Transverse colon (tissue), 4 donors: ENCODE results near the gene METAP2. TPM values are rescaled to one million over a fixed set of nuclear protein-coding genes. Genes with fewer than 3 reads are reported as not detected.

Experiments used
- DNase-seq: peaks from one replicate; pipeline ENCODE4 v3.0.0-alpha.2; 2019
- H3K27ac ChIP-seq, 4 donors: fragments of 200-600 bp; sonication (generic); 2 replicates each; pipeline ENCODE4 v1.5.1; 2016 to 2018; ENCODE audit warnings: inconsistent platforms in 4 of 4
- H3K27me3 ChIP-seq: fragments of 200-600 bp; sonication (generic); 2 replicates; pipeline ENCODE4 v1.5.1; 2017; ENCODE audit warnings: inconsistent platforms
- H3K36me3 ChIP-seq, 4 donors: fragments of 200-600 bp; sonication (generic); 2 replicates each; pipeline ENCODE4 v1.5.1; 2017 to 2019; ENCODE audit warnings: inconsistent platforms in 4 of 4
- H3K4me1 ChIP-seq, 4 donors: fragments of 200-600 bp; sonication (generic); 2 replicates each; pipeline ENCODE4 v1.5.1; 2017 to 2020; ENCODE audit warnings: inconsistent platforms in 4 of 4
- H3K4me3 ChIP-seq, 4 donors: fragments of 200-600 bp; sonication (generic); 1 replicate in 1 of 4; 2 replicates in 3 of 4; pipeline versions ENCODE4 v1.5.1 to v1.6.1; 2017 to 2019; ENCODE audit warnings: inconsistent platforms in 4 of 4
- H3K9me3 ChIP-seq, 2 donors: fragments of 200-600 bp; sonication (generic); 2 replicates each; pipeline ENCODE4 v1.5.1; 2017 to 2019; ENCODE audit warnings: inconsistent platforms in 2 of 2
- EP300 ChIP-seq: sonication (generic); formaldehyde crosslinking; IDR thresholded peaks from one replicate; pipeline ENCODE4 v1.6.1; 2017; ENCODE audit warnings: antibody characterized with exemption, low read depth
- POLR2A ChIP-seq: fragments of 450-650 bp; IDR thresholded peaks from one replicate; pipeline ENCODE4 v1.6.1; 2016; ENCODE audit warnings: antibody characterized with exemption, mild to moderate bottlenecking, moderate library complexity
- POLR2AphosphoS5 ChIP-seq, 3 donors: sonication (generic); formaldehyde crosslinking; IDR thresholded peaks; one replicate each; pipeline ENCODE4 v1.6.1; 2016; ENCODE audit warnings: antibody characterized with exemption in 3 of 3
- WGBS, 2 donors: methylation state at CpG; one replicate each; pipeline ENCODE4 v1.1.5; 2018; ENCODE audit warnings: low coverage in 1 of 2; 5-methylcytosine and 5-hydroxymethylcytosine counted together
- in situ Hi-C, 4 donors: fragments of 200-750 bp; cut with MboI; loops; one replicate each; pipeline versions ENCODE4 v1.15.0 to v1.15.1; 2017; ENCODE audit warnings: low sequenced_read_pairs in 3 of 4, low pct_ligation_motif_present in 1 of 4, low pct_unique_long_range_greater_than_20kb in 1 of 4
- intact Hi-C: fragments of 100-400 bp; cut with DNase I; formaldehyde crosslinking; loops from one replicate; pipeline ENCODE4 v1.15.1; 2023; ENCODE audit warnings: low total_unique reads
- total RNA-seq, 4 donors: library from RNA; depleted of rRNA; stranded (reverse); fragments of >200 nt; gene quantifications; one replicate each; pipeline ENCODE4 v1.1.0, GENCODE V29; 2016
- TF ChIP-seq, protein P1 (sequence below), 5 experiments: fragments of 200-600 bp in 3 of 5; fragments of 450-650 bp in 2 of 5; sonication (generic) in 3 of 5; IDR thresholded peaks; 1 replicate in 2 of 5; 2 replicates in 3 of 5; pipeline ENCODE4 v1.5.1; 2016 to 2017; ENCODE audit warnings: antibody characterized with exemption in 5 of 5, inconsistent platforms in 3 of 5, mild to moderate bottlenecking in 2 of 5, moderate library complexity in 1 of 5

METAP2 gene
- total RNA-seq, 4 donors from 2014 or later: 5.2 to 59.7 (median 42.7) TPM

- no peaks in the 10 kb centered on the region for H3K9me3 ChIP-seq
- WGBS, 2 donors: 96 to 97% methylated on average over 7 of the region's 7 CpGs
- H3K4me1 ChIP-seq: peaks cover 0 to 6% (median 4%) of the 10 kb centered on the region in 4 donors
- H3K4me3 ChIP-seq: no peak overlapping the region
- TF ChIP-seq, protein P1, sequence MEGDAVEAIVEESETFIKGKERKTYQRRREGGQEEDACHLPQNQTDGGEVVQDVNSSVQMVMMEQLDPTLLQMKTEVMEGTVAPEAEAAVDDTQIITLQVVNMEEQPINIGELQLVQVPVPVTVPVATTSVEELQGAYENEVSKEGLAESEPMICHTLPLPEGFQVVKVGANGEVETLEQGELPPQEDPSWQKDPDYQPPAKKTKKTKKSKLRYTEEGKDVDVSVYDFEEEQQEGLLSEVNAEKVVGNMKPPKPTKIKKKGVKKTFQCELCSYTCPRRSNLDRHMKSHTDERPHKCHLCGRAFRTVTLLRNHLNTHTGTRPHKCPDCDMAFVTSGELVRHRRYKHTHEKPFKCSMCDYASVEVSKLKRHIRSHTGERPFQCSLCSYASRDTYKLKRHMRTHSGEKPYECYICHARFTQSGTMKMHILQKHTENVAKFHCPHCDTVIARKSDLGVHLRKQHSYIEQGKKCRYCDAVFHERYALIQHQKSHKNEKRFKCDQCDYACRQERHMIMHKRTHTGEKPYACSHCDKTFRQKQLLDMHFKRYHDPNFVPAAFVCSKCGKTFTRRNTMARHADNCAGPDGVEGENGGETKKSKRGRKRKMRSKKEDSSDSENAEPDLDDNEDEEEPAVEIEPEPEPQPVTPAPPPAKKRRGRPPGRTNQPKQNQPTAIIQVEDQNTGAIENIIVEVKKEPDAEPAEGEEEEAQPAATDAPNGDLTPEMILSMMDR (IDR thresholded peaks at IDR 0.05): no peak
- TF ChIP-seq POLR2A: no peak
- no peak for TF ChIP-seq EP300
- no peak for TF ChIP-seq POLR2AphosphoS5 (IDR thresholded peaks at IDR 0.05)
- H3K27ac ChIP-seq: no peak overlapping the region
- no peaks in the 10 kb centered on the region for H3K36me3 ChIP-seq
- intact Hi-C loops (no loop called here), in situ Hi-C loops (no loop called here)
- DNase-seq: no peak
- H3K27me3 ChIP-seq: peaks cover 24% of the 10 kb centered on the region
Measured at GRCh38 chr12:95543305-95543704, 69.4 kb downstream of the METAP2 start.

DNA sequence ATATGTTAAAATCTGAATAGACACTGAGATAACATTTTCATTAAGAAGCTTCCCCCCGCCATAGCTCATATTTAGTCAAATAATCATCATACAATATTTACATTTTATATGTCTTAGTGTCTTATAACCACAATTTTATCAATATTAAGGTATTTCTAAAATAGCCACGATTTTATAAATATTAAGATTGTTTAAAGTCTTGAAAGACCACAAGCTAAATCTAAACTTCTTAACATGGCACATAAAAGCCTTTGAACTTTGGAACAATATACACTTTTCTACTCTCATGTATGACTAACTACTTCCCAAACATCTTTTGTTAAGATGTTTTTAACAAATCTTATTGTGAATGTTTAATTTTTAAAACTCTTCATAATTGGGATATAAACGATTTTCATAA lies 70.8 kb downstream of the METAP2 start:
- no peak overlapping the region for H3K4me3 ChIP-seq
- in situ Hi-C loops (no loop called here), intact Hi-C loops (no loop called here)
- peaks cover 38% of the 10 kb centered on the region for H3K27me3 ChIP-seq
- no peak overlapping the region for H3K27ac ChIP-seq
- no peaks in the 10 kb centered on the region for H3K9me3 ChIP-seq
- no peak for TF ChIP-seq POLR2A
- no peak for TF ChIP-seq POLR2AphosphoS5 (IDR thresholded peaks at IDR 0.05)
- no peak for TF ChIP-seq EP300
- TF ChIP-seq, protein P1 (IDR thresholded peaks at IDR 0.05): no peak
- H3K4me1 ChIP-seq: peaks cover 0 to 13% (median 9%) of the 10 kb centered on the region in 4 donors
- no peak for DNase-seq
- WGBS, 2 donors: 52 to 53% methylated on average over 3 of the region's 3 CpGs
- H3K36me3 ChIP-seq: no peaks in the 10 kb centered on the region

- intact Hi-C loops (no loop called here), in situ Hi-C loops (no loop called here)
- DNase-seq: no peak
- Histone ChIP-seq H3K27ac (no peak overlapping the region), H3K36me3 (no peaks in the 10 kb centered on the region), H3K27me3 (peaks cover 41% of the 10 kb centered on the region), H3K9me3 (no peaks in the 10 kb centered on the region), H3K4me1 (peaks cover 0 to 13% (median 9%) of the 10 kb centered on the region in 4 donors), H3K4me3 (no peak overlapping the region)
- 75 to 77% methylated on average over 4 of the region's 4 CpGs for WGBS, 2 donors
- TF ChIP-seq POLR2AphosphoS5 (IDR thresholded peaks at IDR 0.05) (no peak), POLR2A (no peak), EP300 (no peak)
- TF ChIP-seq, protein P1 (IDR thresholded peaks at IDR 0.05): no peak
Measured at GRCh38 chr12:95545303-95545702, 71.4 kb downstream of the METAP2 start.

- DNase-seq: no peak
- Histone ChIP-seq H3K27me3 (peaks cover 47% of the 10 kb centered on the region), H3K4me3 (no peak overlapping the region), H3K4me1 (peaks cover 0 to 13% (median 9%) of the 10 kb centered on the region in 4 donors), H3K27ac (no peak overlapping the region), H3K9me3 (no peaks in the 10 kb centered on the region), H3K36me3 (no peaks in the 10 kb centered on the region)
- TF ChIP-seq EP300 (no peak), POLR2A (no peak), POLR2AphosphoS5 (IDR thresholded peaks at IDR 0.05) (no peak)
- TF ChIP-seq, protein P1 (IDR thresholded peaks at IDR 0.05): no peak
- 65 to 67% methylated on average over 8 of the region's 8 CpGs for WGBS, 2 donors
- intact Hi-C loops (no loop called here), in situ Hi-C loops (no loop called here)
Measured at GRCh38 chr12:95545731-95546490, 72.0 kb downstream of the METAP2 start.
